Tibial nerve (tissue), 4 donors: ENCODE results near the gene TMEM170B.

ENCODE experiments used
- EP300 ChIP-seq, 2 donors: sonication (generic); formaldehyde crosslinking; IDR thresholded peaks; one replicate each; pipeline ENCODE4 v1.6.1; 2017; ENCODE audit warnings: antibody characterized with exemption in 2 of 2, mild to moderate bottlenecking in 1 of 2
- POLR2A ChIP-seq, 2 donors: fragments of 450-650 bp; IDR thresholded peaks; one replicate each; pipeline ENCODE4 v1.6.1; 2017; ENCODE audit warnings: antibody characterized with exemption in 2 of 2, mild to moderate bottlenecking in 2 of 2, moderate library complexity in 2 of 2
- TF ChIP-seq, protein P1 (sequence below), 5 experiments: fragments of 200-600 bp in 3 of 5; fragments of 450-650 bp in 2 of 5; sonication (generic) in 3 of 5; IDR thresholded peaks; one replicate each; pipeline ENCODE4 v1.5.1; 2016 to 2019; ENCODE audit warnings: antibody characterized with exemption in 5 of 5, mild to moderate bottlenecking in 3 of 5, moderate library complexity in 2 of 5

DNA sequence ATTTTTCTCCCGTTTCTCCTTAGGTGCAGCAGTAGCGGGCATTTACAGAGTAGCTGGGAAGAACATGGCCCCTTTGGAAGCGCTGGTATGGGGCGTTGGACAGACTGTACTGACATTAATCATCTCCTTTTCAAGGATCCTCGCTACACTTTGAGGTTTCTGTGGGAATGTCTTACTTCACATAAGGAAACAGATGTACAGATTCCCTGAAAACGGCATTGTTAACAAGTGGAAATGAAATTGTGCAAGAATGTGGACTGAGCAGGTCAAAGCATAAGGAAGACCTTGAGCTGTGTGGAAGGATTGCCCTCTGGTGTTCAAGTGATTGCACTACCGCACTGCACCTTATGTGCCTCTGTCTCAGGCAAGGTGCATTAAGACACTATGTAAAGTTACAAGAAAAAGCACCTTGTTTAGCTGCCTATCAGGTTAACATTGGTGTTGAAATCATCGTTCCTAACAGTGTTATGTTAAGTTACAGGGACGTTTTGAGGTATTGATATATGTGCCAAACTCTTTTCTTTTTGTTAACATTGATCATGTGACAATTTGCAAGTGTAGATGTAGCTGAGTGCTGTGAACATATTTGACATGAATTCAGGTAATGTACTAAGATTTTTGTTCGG lies 38.0 kb downstream of the TMEM170B start:
- TF ChIP-seq EP300 (IDR thresholded peaks at IDR 0.05), result peak in 1 of 2 donors; percentile 65
- TF ChIP-seq, protein P1, sequence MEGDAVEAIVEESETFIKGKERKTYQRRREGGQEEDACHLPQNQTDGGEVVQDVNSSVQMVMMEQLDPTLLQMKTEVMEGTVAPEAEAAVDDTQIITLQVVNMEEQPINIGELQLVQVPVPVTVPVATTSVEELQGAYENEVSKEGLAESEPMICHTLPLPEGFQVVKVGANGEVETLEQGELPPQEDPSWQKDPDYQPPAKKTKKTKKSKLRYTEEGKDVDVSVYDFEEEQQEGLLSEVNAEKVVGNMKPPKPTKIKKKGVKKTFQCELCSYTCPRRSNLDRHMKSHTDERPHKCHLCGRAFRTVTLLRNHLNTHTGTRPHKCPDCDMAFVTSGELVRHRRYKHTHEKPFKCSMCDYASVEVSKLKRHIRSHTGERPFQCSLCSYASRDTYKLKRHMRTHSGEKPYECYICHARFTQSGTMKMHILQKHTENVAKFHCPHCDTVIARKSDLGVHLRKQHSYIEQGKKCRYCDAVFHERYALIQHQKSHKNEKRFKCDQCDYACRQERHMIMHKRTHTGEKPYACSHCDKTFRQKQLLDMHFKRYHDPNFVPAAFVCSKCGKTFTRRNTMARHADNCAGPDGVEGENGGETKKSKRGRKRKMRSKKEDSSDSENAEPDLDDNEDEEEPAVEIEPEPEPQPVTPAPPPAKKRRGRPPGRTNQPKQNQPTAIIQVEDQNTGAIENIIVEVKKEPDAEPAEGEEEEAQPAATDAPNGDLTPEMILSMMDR (IDR thresholded peaks at IDR 0.05), result peak; percentile 77 to 84 (median 81)
- no peak for TF ChIP-seq POLR2A (IDR thresholded peaks at IDR 0.05)
